Sigmoid colon (tissue), 4 donors: ENCODE results near the gene CEP63.

Source experiments
- CTCF ChIP-seq, 4 experiments: fragments of 450-650 bp in 3 of 4; fragments of 200-600 bp in 1 of 4; IDR thresholded peaks; one replicate each; pipeline ENCODE4 v1.5.1; 2016 to 2019; ENCODE audit warnings: antibody characterized with exemption in 4 of 4, mild to moderate bottlenecking in 3 of 4, moderate library complexity in 2 of 4
- POLR2AphosphoS5 ChIP-seq, 4 donors: sonication (generic); formaldehyde crosslinking; IDR thresholded peaks; one replicate each; pipeline ENCODE4 v1.6.1; 2017; ENCODE audit warnings: antibody characterized with exemption in 4 of 4

- TF ChIP-seq POLR2AphosphoS5 (IDR thresholded peaks at IDR 0.05) (no peak), CTCF (IDR thresholded peaks at IDR 0.05) (no peak)
Measured at GRCh38 chr3:134477938-134478337, 7.9 kb upstream of the CEP63 start.
